ENCODE measurements around the gene CYP4X1.

GRCh38 chr1:47030170-47030805 is 6.8 kb downstream of the CYP4X1 start:
- no peak for TF ChIP-seq CTCF (IDR thresholded peaks at IDR 0.05)
- TF ChIP-seq POLR2A (IDR thresholded peaks at IDR 0.05): no peak
